HepG2 (cell line): ENCODE data around the gene PGLYRP4. TPM values are rescaled to one million over a fixed set of nuclear protein-coding genes. Genes with fewer than 3 reads are reported as not detected.
"Not testable (repeated sequence)": the region's sequence is repeated elsewhere in the genome, so short reads cannot be mapped to it uniquely, and the experiment has no call there.

Experiments used
- ATAC-seq: fragments of 200-7000 bp; cut with Tn5 transposase; 3 replicates; pipeline ENCODE4 v1.9.1; 2020; ENCODE audit warnings: mild to moderate bottlenecking, moderate library complexity
- BruUV-seq: library from RNA; stranded (reverse); fragments of 400-500 nt; replicated peaks from 2 replicates; lab custom pipeline; 2021; lab: Mats Ljungman, UMichigan
- CTCF ChIA-PET: fragments of 300-600 bp; formaldehyde crosslinking; extraction: SDS; loops from one replicate; lab custom pipeline; 2021; ENCODE audit warnings: low total read pairs, inconsistent platforms, low intra/inter-chr PET ratio; lab: Yijun Ruan, JAX
- POLR2A ChIA-PET: fragments of 350-600 bp; sonication (Branson Sonifier 250); formaldehyde crosslinking; loops from one replicate; lab custom pipeline; 2020; ENCODE audit warnings: antibody characterized with exemption, inconsistent platforms; lab: Yijun Ruan, JAX
- DNase-seq: peaks from one replicate; pipeline ENCODE4 v3.0.0-alpha.2; 2015; ENCODE audit warnings: low spot score
- FAIRE-seq: peaks from 3 replicates; lab custom pipeline; 2011; peaks lifted over from hg19 to GRCh38; lab: Jason Lieb, UNC
- H2AFZ ChIP-seq: one replicate; pipeline ENCODE4 v1.6.1; 2011; ENCODE audit warnings: low read length, inconsistent platforms
- H3K27ac ChIP-seq: fragments of 300-600 bp; 3 replicates; pipeline ENCODE4 v1.8.0; 2011; ENCODE audit warnings: mixed run types, mild to moderate bottlenecking, mixed read lengths, low read length, inconsistent platforms; ENCODE audit not compliant: insufficient read depth; ENCODE audit errors: extremely low read length
- H3K27me3 ChIP-seq, 2 experiments: fragments of 200-600 bp in 1 of 2; 2 replicates in 1 of 2; 3 replicates in 1 of 2; pipeline versions ENCODE4 v1.6.0 to v1.8.0; 2011; ENCODE audit warnings: low read length in 2 of 2, mild to moderate bottlenecking in 2 of 2, moderate library complexity in 2 of 2, inconsistent platforms in 1 of 2; ENCODE audit not compliant: insufficient read depth in 2 of 2, control insufficient read depth in 1 of 2
- H3K36me3 ChIP-seq, 2 experiments: fragments of 200-600 bp in 1 of 2; replicated peaks in 1 of 2; 2 replicates in 1 of 2; 3 replicates in 1 of 2; pipeline versions ENCODE4 v1.5.1 to v1.8.0; 2011; ENCODE audit warnings: low read length in 2 of 2, inconsistent platforms in 1 of 2; ENCODE audit not compliant: insufficient read depth in 2 of 2, control insufficient read depth in 1 of 2
- H3K4me1 ChIP-seq: 2 replicates; pipeline ENCODE4 v1.5.1; 2012; ENCODE audit warnings: low read length, inconsistent platforms; ENCODE audit not compliant: insufficient read depth
- H3K4me2 ChIP-seq: 2 replicates; pipeline ENCODE4 v1.6.0; 2011; ENCODE audit warnings: low read depth, low read length, inconsistent platforms
- H3K4me3 ChIP-seq, 3 experiments: fragments of 200-600 bp in 1 of 3; sonication (generic), shearing (Covaris generic) in 1 of 3; replicated peaks in 1 of 3; 2 replicates each; pipeline ENCODE4 v1.5.1; 2011 to 2016; ENCODE audit warnings: low read length in 3 of 3, inconsistent platforms in 2 of 3, low read depth in 2 of 3, mild to moderate bottlenecking in 2 of 3, control low read depth in 1 of 3, mixed read lengths in 1 of 3; ENCODE audit not compliant: insufficient read depth in 1 of 3
- H3K79me2 ChIP-seq: one replicate; pipeline ENCODE4 v1.6.1; 2011; ENCODE audit warnings: low read length, inconsistent platforms; ENCODE audit not compliant: insufficient read depth
- H3K9ac ChIP-seq: 2 replicates; pipeline ENCODE4 v1.6.0; 2011; ENCODE audit warnings: mild to moderate bottlenecking, low read depth, low read length, inconsistent platforms; ENCODE audit not compliant: insufficient read depth
- H3K9me3 ChIP-seq: 2 replicates; pipeline ENCODE4 v1.5.1; 2012; ENCODE audit warnings: mild to moderate bottlenecking, low read length
- H4K20me1 ChIP-seq: 2 replicates; pipeline ENCODE4 v1.6.0; 2011; ENCODE audit warnings: inconsistent platforms, mild to moderate bottlenecking, low read length, moderate library complexity; ENCODE audit not compliant: insufficient read depth
- GABPB1 ChIP-seq: IDR thresholded peaks from 2 replicates; pipeline ENCODE4 v1.6.1; 2016; ENCODE audit warnings: mild to moderate bottlenecking, missing genetic modification reagents, moderate library complexity, missing compliant biosample characterization
- GLI4 ChIP-seq: sonication (generic); formaldehyde crosslinking; IDR thresholded peaks from 2 replicates; pipeline ENCODE4 v1.5.1; 2020; ENCODE audit warnings: missing genetic modification reagents, mild to moderate bottlenecking, moderate library complexity, borderline replicate concordance
- KAT2B ChIP-seq: fragments of 150-350 bp; IDR thresholded peaks from 2 replicates; pipeline ENCODE4 v1.6.1; 2014; ENCODE audit warnings: low read depth, low read length, borderline replicate concordance
- MAZ ChIP-seq, 2 experiments: sonication (generic) in 1 of 2; formaldehyde crosslinking in 1 of 2; IDR thresholded peaks; 2 replicates each; pipeline versions ENCODE4 v1.5.0 to v1.6.1; 2012 to 2020; ENCODE audit warnings: low read depth in 2 of 2, mild to moderate bottlenecking in 2 of 2, borderline replicate concordance in 1 of 2, improper control_type of control experiment in 1 of 2, low read length in 1 of 2, missing genetic modification reagents in 1 of 2, moderate library complexity in 1 of 2
- POLR2AphosphoS2 ChIP-seq: IDR thresholded peaks from 2 replicates; pipeline ENCODE4 v1.6.1; 2011; ENCODE audit warnings: low read depth, low read length, improper control_type of control experiment
- SCMH1 ChIP-seq: sonication (generic); formaldehyde crosslinking; IDR thresholded peaks from 2 replicates; pipeline ENCODE4 v1.9.0; 2021; ENCODE audit warnings: missing genetic modification reagents, mild to moderate bottlenecking, borderline replicate concordance
- ZBTB14 ChIP-seq: sonication (generic); formaldehyde crosslinking; IDR thresholded peaks from 2 replicates; pipeline ENCODE4 v1.4.0; 2020; ENCODE audit warnings: missing genetic modification reagents
- ZBTB34 ChIP-seq: sonication (generic); formaldehyde crosslinking; IDR thresholded peaks from 2 replicates; pipeline ENCODE4 v1.8.0; 2022; ENCODE audit warnings: mild to moderate bottlenecking, missing genetic modification reagents
- ZNF235 ChIP-seq: sonication (generic); formaldehyde crosslinking; IDR thresholded peaks from 2 replicates; pipeline ENCODE4 v1.8.1; 2023; ENCODE audit warnings: mild to moderate bottlenecking, missing genetic modification reagents, borderline replicate concordance
- ZNF577 ChIP-seq: sonication (generic); formaldehyde crosslinking; IDR thresholded peaks from 2 replicates; pipeline ENCODE4 v1.4.0; 2020; ENCODE audit warnings: mild to moderate bottlenecking, low read depth, missing genetic modification reagents, borderline replicate concordance
- WGBS: methylation state at CpG from one replicate; pipeline ENCODE4 v1.1.6; 2017; ENCODE audit warnings: low lambda C conversion rate; 5-methylcytosine and 5-hydroxymethylcytosine counted together
- in situ Hi-C: cut with HindIII; loops from 2 replicates; pipeline ENCODE4 v1.10.0; 2017; ENCODE audit warnings: low pct_unique_long_range_greater_than_20kb; ENCODE audit not compliant: extremely low pct_ligation_motif_present
- intact Hi-C: fragments of 100-400 bp; cut with micrococcal nuclease; formaldehyde crosslinking; loops from one replicate; pipeline ENCODE4 v1.10.0; 2022; ENCODE audit not compliant: unreplicated experiment
- polyA plus RNA-seq, 8 experiments: library from polyadenylated mRNA; depleted of rRNA in 3 of 8; stranded (reverse) in 7 of 8; unstranded in 1 of 8; fragments of >200 nt; fragmentation: Illumina TruSeq in 4 of 8; extraction: Trizol in 4 of 8; gene quantifications; 2 replicates each; pipeline versions ENCODE4 v1.2.1 to v1.2.3, GENCODE V29; 2011 to 2016; ENCODE audit warnings: low read depth in 4 of 8, missing spikeins in 1 of 8, mixed read lengths in 1 of 8; ENCODE audit not compliant: insufficient read depth in 1 of 8
- total RNA-seq, 5 experiments: library from RNA; depleted of rRNA; stranded (reverse); fragments of >200 nt; fragmentation: Illumina TruSeq; extraction: Trizol; gene quantifications; 2 replicates each; pipeline ENCODE4 v1.2.3, GENCODE V29; 2016; ENCODE audit warnings: low read depth in 1 of 5

Gene PGLYRP4
- total and polyA plus RNA-seq, 2 of the 13 experiments (the other 11 are each of a cell fraction or from before 2014, with no cell fraction given): not detected

- H4K20me1 ChIP-seq, H3K9me3 ChIP-seq, H3K4me3 ChIP-seq, H3K27ac ChIP-seq, H3K4me2 ChIP-seq, H2AFZ ChIP-seq, CTCF ChIA-PET, H3K4me1 ChIP-seq, BruUV-seq, FAIRE-seq, DNase-seq, H3K36me3 ChIP-seq, ATAC-seq, POLR2A ChIA-PET, H3K27me3 ChIP-seq, H3K79me2 ChIP-seq, intact Hi-C loops, H3K9ac ChIP-seq: not testable (repeated sequence)
- in situ Hi-C loops: loop anchor here (5.0 kb wide), 1 partner anchor 150 kb away; no protein-coding TSS in a partner anchor
- WGBS: 13% methylated on average over 14 of the region's 14 CpGs
Measured at GRCh38 chr1:153347049-153347448, 1.6 kb downstream of the PGLYRP4 start.

GRCh38 chr1:153346077-153346723 lies 2.4 kb downstream of the PGLYRP4 start:
- no peaks in the 10 kb centered on the region for H3K9me3 ChIP-seq
- no peak overlapping the region for H3K27ac ChIP-seq
- DNase-seq: no peak
- no peak for TF ChIP-seq ZBTB14 (CRISPR knock-in tag)
- no peak for TF ChIP-seq GLI4 (CRISPR knock-in tag)
- TF ChIP-seq ZNF577 (CRISPR knock-in tag): no peak
- no peak for TF ChIP-seq GABPB1
- TF ChIP-seq ZBTB34 (CRISPR knock-in tag): no peak
- no peak for TF ChIP-seq SCMH1 (CRISPR knock-in tag)
- no peak for TF ChIP-seq KAT2B
- no peak for TF ChIP-seq MAZ (IDR thresholded peaks at IDR 0.05; ENCODE audit: borderline replicate concordance, low read depth, low read length)
- TF ChIP-seq MAZ (CRISPR knock-in tag; IDR thresholded peaks at IDR 0.05; ENCODE audit: low read depth): no peak
- no peak for TF ChIP-seq POLR2AphosphoS2
- TF ChIP-seq ZNF235 (CRISPR knock-in tag): no peak
- in situ Hi-C loops: loop anchor here (5.0 kb wide), 1 partner anchor 151 kb away; no protein-coding TSS in a partner anchor
- ChIA-PET CTCF (no interaction called here), POLR2A (no interaction called here)
- intact Hi-C loops: no loop called here
- no peaks in the 10 kb centered on the region for H3K36me3 ChIP-seq
- WGBS: 18% methylated on average over 6 of the region's 6 CpGs
- no peak overlapping the region for H3K9ac ChIP-seq
- no peaks in the 10 kb centered on the region for H3K79me2 ChIP-seq
- no peak overlapping the region for H3K4me3 ChIP-seq
- no peak for FAIRE-seq
- H3K27me3 ChIP-seq: peaks cover 2 to 6% of the 10 kb centered on the region in 2 experiments; a peak in 3 of 5 replicates
- no peak overlapping the region for H3K4me2 ChIP-seq
- ATAC-seq: no peak
- no peaks in the 10 kb centered on the region for H4K20me1 ChIP-seq
- H3K4me1 ChIP-seq: no peaks in the 10 kb centered on the region
- BruUV-seq: no TSS peak
- no peak overlapping the region for H2AFZ ChIP-seq
